ENCODE measurements around the gene SDF2L1. TPM values are rescaled to one million over a fixed set of nuclear protein-coding genes. Genes with fewer than 3 reads are reported as not detected.
A peak's percentile ranks its signal among the peaks of the same experiment; 100 is the strongest.

Gene SDF2L1
- total RNA-seq, 5 donors from 2014 or later (not counting 1 experiment from before 2014, with no cell fraction given): 22.1 to 55.4 (median 50.2) TPM

GRCh38 chr22:21598302-21598701 is 43.8 kb upstream of the SDF2L1 start:
- ChIA-PET POLR2A (no interaction called here), CTCF (interaction anchor here in 1 of 2 donors (0.7 kb wide), 1 partner anchor 12 kb away, joined by 6 read pairs; no protein-coding TSS in a partner anchor)
- H3K36me3 Mint-ChIP-seq: peaks cover 35% of the 10 kb centered on the region
- H3K27ac Mint-ChIP-seq: no peak overlapping the region
- Histone ChIP-seq H3K9me3 (no peaks in the 10 kb centered on the region), H3K27me3 (replicated peaks in 1 of 2; ENCODE audit: control insufficient read depth in 2 of 2, extremely low read depth in 1 of 2, insufficient read depth in 2 of 2, low read length in 1 of 2) (no peaks in the 10 kb centered on the region), H3K27ac (ENCODE audit: low read length) (no peak overlapping the region), H3K36me3 (ENCODE audit: control insufficient read depth in 2 of 2, extremely low read depth in 1 of 2, insufficient read depth in 1 of 2, low read length in 1 of 2) (peaks cover 3 to 42% of the 10 kb centered on the region in 2 donors), H3K4me1 (ENCODE audit: control insufficient read depth in 1 of 2, extremely low read depth in 1 of 2, insufficient read depth in 2 of 2, low read length in 2 of 2) (peaks cover 0 to 21% of the 10 kb centered on the region in 2 experiments), H3K4me3 (ENCODE audit: control insufficient read depth in 1 of 2, extremely low read depth in 1 of 2, low read length in 1 of 2) (no peak overlapping the region)
- no peak for DNase-seq
- WGBS (ENCODE audit: insufficient coverage): no CpG with 5 or more reads among the region's 3 CpGs
- H3K4me3 Mint-ChIP-seq: no peak overlapping the region
- no peak for ATAC-seq (replicated peaks in 1 of 4)
- peaks cover 52 to 57% (median 54%) of the 10 kb centered on the region in 3 donors for H3K4me1 Mint-ChIP-seq
- H3K27me3 Mint-ChIP-seq: no peaks in the 10 kb centered on the region
- H3K9me3 Mint-ChIP-seq: no peaks in the 10 kb centered on the region

- peak overlapping the region in 1 of 2 donors; percentile 27 for H3K27ac Mint-ChIP-seq
- no peak for ATAC-seq (replicated peaks in 1 of 4)
- no peaks in the 10 kb centered on the region for H3K9me3 ChIP-seq
- POLR2A ChIA-PET: no interaction called here
- no peaks in the 10 kb centered on the region for H3K9me3 Mint-ChIP-seq
- no peaks in the 10 kb centered on the region for H3K27me3 ChIP-seq (replicated peaks in 1 of 2; ENCODE audit: control insufficient read depth in 2 of 2, extremely low read depth in 1 of 2, insufficient read depth in 2 of 2, low read length in 1 of 2)
- no peak overlapping the region for H3K27ac ChIP-seq (ENCODE audit: low read length)
- 98% methylated on average over 5 of the region's 6 CpGs for WGBS (ENCODE audit: insufficient coverage)
- no peaks in the 10 kb centered on the region for H3K27me3 Mint-ChIP-seq
- H3K4me1 Mint-ChIP-seq: peaks cover 46 to 52% (median 47%) of the 10 kb centered on the region in 3 donors
- H3K4me3 ChIP-seq (ENCODE audit: control insufficient read depth in 1 of 2, extremely low read depth in 1 of 2, low read length in 1 of 2): no peak overlapping the region
- peaks cover 0 to 17% of the 10 kb centered on the region in 2 experiments for H3K4me1 ChIP-seq (ENCODE audit: control insufficient read depth in 1 of 2, extremely low read depth in 1 of 2, insufficient read depth in 2 of 2, low read length in 2 of 2)
- no peak overlapping the region for H3K4me3 Mint-ChIP-seq
- CTCF ChIA-PET: interaction anchor here in 1 of 2 donors (0.7 kb wide), 1 partner anchor 679 kb away, joined by 3 read pairs; no protein-coding TSS in a partner anchor
- H3K36me3 ChIP-seq (ENCODE audit: control insufficient read depth in 2 of 2, extremely low read depth in 1 of 2, insufficient read depth in 1 of 2, low read length in 1 of 2): peaks cover 3 to 33% of the 10 kb centered on the region in 2 donors
- DNase-seq: no peak
- H3K36me3 Mint-ChIP-seq: peaks cover 25% of the 10 kb centered on the region
These were observed 42.8 kb upstream of the SDF2L1 start for GRCh38 chr22:21599053-21599893.

DNA sequence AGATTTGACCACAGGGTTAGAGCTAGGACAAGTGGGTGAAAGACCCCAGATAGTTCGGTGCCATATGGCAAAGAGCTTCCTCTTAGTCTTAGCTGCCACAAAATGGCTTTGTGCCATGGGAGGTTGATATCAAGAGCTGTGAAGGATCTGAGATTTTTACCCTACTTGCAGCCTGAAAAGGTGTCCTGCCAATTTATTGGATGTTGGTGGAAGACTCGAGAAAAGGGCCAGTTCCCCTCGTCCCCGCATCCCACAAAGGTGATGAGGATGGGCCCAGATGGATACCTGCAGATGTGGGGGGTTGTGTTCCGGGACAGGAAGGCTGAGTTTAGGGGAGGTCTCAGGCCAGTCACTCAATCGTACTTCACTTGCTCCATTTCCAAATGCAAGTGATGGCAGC is 39.5 kb upstream of the SDF2L1 start:
- Mint-ChIP-seq H3K36me3 (peaks cover 6% of the 10 kb centered on the region), H3K4me1 (peaks cover 44 to 52% (median 46%) of the 10 kb centered on the region in 3 donors), H3K27me3 (no peaks in the 10 kb centered on the region), H3K9me3 (no peaks in the 10 kb centered on the region), H3K4me3 (no peak overlapping the region), H3K27ac (peak overlapping the region in 1 of 2 donors; percentile 61)
- DNase-seq (no peak), ATAC-seq (replicated peaks in 1 of 4) (no peak)
- no peak overlapping the region for H3K4me3 ChIP-seq (ENCODE audit: control insufficient read depth in 1 of 2, extremely low read depth in 1 of 2, low read length in 1 of 2)
- peaks cover 0 to 21% of the 10 kb centered on the region in 2 experiments for H3K4me1 ChIP-seq (ENCODE audit: control insufficient read depth in 1 of 2, extremely low read depth in 1 of 2, insufficient read depth in 2 of 2, low read length in 2 of 2)
- ChIA-PET POLR2A (interaction anchor here in 1 of 2 donors (0.6 kb wide), 1 partner anchor 27 kb away, joined by 6 read pairs; no protein-coding TSS in a partner anchor), CTCF (no interaction called here)
- H3K27ac ChIP-seq (ENCODE audit: low read length): no peak overlapping the region
- 96% methylated on average over 4 of the region's 6 CpGs for WGBS (ENCODE audit: insufficient coverage)
- no peaks in the 10 kb centered on the region for H3K9me3 ChIP-seq
- H3K27me3 ChIP-seq (replicated peaks in 1 of 2; ENCODE audit: control insufficient read depth in 2 of 2, extremely low read depth in 1 of 2, insufficient read depth in 2 of 2, low read length in 1 of 2): no peaks in the 10 kb centered on the region
- H3K36me3 ChIP-seq (ENCODE audit: control insufficient read depth in 2 of 2, extremely low read depth in 1 of 2, insufficient read depth in 1 of 2, low read length in 1 of 2): peaks cover 0 to 13% of the 10 kb centered on the region in 2 donors

DNA sequence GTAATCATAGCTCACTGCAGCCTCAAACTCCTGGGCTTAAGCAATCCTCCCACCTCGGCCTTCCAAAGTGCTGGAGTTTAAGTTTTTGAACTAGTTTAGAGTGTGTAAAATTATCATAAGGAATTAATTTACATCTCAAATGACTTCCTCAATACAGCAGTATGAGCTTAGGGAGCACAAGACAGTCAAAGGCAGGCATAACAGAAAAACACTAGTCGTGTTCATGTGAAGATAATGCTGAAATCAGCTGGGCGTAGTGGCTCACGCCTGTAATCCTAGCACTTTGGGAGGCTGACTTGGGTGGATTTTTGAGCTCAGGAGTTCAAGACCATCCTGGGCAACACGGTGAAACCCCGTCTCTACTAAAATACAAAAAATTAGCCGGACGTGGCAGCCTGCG is 38.1 kb upstream of the SDF2L1 start:
- no peaks in the 10 kb centered on the region for H3K9me3 Mint-ChIP-seq
- Histone ChIP-seq H3K27ac (ENCODE audit: low read length) (no peak overlapping the region), H3K27me3 (replicated peaks in 1 of 2; ENCODE audit: control insufficient read depth in 2 of 2, extremely low read depth in 1 of 2, insufficient read depth in 2 of 2, low read length in 1 of 2) (no peaks in the 10 kb centered on the region), H3K36me3 (ENCODE audit: control insufficient read depth in 2 of 2, extremely low read depth in 1 of 2, insufficient read depth in 1 of 2, low read length in 1 of 2) (peaks cover 0 to 11% of the 10 kb centered on the region in 2 donors), H3K4me3 (ENCODE audit: control insufficient read depth in 1 of 2, extremely low read depth in 1 of 2, low read length in 1 of 2) (no peak overlapping the region), H3K4me1 (ENCODE audit: control insufficient read depth in 1 of 2, extremely low read depth in 1 of 2, insufficient read depth in 2 of 2, low read length in 2 of 2) (peaks cover 0 to 17% of the 10 kb centered on the region in 2 experiments), H3K9me3 (no peaks in the 10 kb centered on the region)
- CTCF ChIA-PET: interaction anchor here (0.7 to 1.2 kb wide), 2 partner anchors 8 to 23 kb away, joined by 3 to 9 read pairs; no protein-coding TSS in a partner anchor
- peaks cover 33 to 49% (median 43%) of the 10 kb centered on the region in 3 donors for H3K4me1 Mint-ChIP-seq
- ATAC-seq (replicated peaks in 1 of 4): no peak
- peaks cover 8% of the 10 kb centered on the region for H3K36me3 Mint-ChIP-seq
- WGBS (ENCODE audit: insufficient coverage): 97% methylated on average over 6 of the region's 9 CpGs
- POLR2A ChIA-PET: no interaction called here
- no peak overlapping the region for H3K4me3 Mint-ChIP-seq
- H3K27ac Mint-ChIP-seq: no peak overlapping the region
- no peaks in the 10 kb centered on the region for H3K27me3 Mint-ChIP-seq
- no peak for DNase-seq

DNA sequence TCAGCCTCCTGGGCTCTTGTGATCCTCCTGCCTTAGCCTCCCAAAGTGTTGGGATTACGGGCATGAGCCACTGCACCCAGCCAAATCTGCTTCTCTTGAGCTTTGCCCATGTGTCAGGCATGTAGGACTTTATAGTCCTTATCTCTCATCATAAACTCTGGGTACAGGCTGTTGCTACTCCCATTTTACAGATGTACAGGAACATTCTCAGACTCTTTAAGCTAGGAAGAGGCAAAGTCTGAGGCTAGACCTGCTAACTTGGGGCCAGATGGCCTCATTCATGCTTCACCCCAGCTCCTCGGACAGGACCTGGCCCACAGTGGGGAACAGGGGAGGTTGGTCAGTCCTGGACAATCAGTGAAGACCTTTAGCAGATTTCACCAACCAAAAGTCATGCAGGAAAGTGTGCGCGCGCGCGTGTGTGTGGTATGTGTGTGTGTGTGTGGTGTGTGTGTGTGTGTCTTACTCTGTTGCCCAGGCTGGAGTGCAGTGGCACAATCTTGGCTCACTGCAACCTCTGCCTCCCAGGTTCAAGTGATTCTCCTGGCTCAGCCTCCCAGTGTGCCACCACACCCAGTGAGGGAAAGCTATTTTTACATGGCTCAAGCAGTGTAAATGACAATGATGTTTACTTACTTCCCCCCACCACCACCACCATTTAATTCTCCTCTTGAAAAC is 36.1 kb upstream of the SDF2L1 start:
- peaks cover 0 to 15% of the 10 kb centered on the region in 2 experiments for H3K4me1 ChIP-seq (ENCODE audit: control insufficient read depth in 1 of 2, extremely low read depth in 1 of 2, insufficient read depth in 2 of 2, low read length in 2 of 2)
- Mint-ChIP-seq H3K4me3 (no peak overlapping the region), H3K4me1 (peaks cover 24 to 37% (median 34%) of the 10 kb centered on the region in 3 donors), H3K27me3 (no peaks in the 10 kb centered on the region), H3K36me3 (peaks cover 8% of the 10 kb centered on the region), H3K27ac (peak overlapping the region; percentile 19 to 48), H3K9me3 (no peaks in the 10 kb centered on the region)
- H3K27me3 ChIP-seq (replicated peaks in 1 of 2; ENCODE audit: control insufficient read depth in 2 of 2, extremely low read depth in 1 of 2, insufficient read depth in 2 of 2, low read length in 1 of 2): no peaks in the 10 kb centered on the region
- ChIA-PET CTCF (no interaction called here), POLR2A (no interaction called here)
- no peak for DNase-seq
- H3K36me3 ChIP-seq (ENCODE audit: control insufficient read depth in 2 of 2, extremely low read depth in 1 of 2, insufficient read depth in 1 of 2, low read length in 1 of 2): peaks cover 0 to 18% of the 10 kb centered on the region in 2 donors
- no peak overlapping the region for H3K4me3 ChIP-seq (ENCODE audit: control insufficient read depth in 1 of 2, extremely low read depth in 1 of 2, low read length in 1 of 2)
- H3K9me3 ChIP-seq: no peaks in the 10 kb centered on the region
- WGBS (ENCODE audit: insufficient coverage): 100% methylated on average over 6 of the region's 7 CpGs
- no peak overlapping the region for H3K27ac ChIP-seq (ENCODE audit: low read length)
- no peak for ATAC-seq (replicated peaks in 1 of 4)

GRCh38 chr22:21606775-21607174 is 35.3 kb upstream of the SDF2L1 start:
- H3K27ac ChIP-seq (ENCODE audit: low read length): no peak overlapping the region
- Mint-ChIP-seq H3K4me1 (peaks cover 32 to 43% (median 42%) of the 10 kb centered on the region in 3 donors), H3K9me3 (no peaks in the 10 kb centered on the region), H3K27ac (peak overlapping the region in 1 of 2 donors; percentile 58), H3K4me3 (no peak overlapping the region), H3K27me3 (no peaks in the 10 kb centered on the region), H3K36me3 (peaks cover 14% of the 10 kb centered on the region)
- WGBS (ENCODE audit: insufficient coverage): 91% methylated on average over 5 of the region's 8 CpGs
- POLR2A ChIA-PET: interaction anchor here in 1 of 2 donors (0.6 kb wide), 2 partner anchors 10 to 30 kb away, joined by 3 to 7 read pairs; no protein-coding TSS in a partner anchor
- H3K27me3 ChIP-seq (replicated peaks in 1 of 2; ENCODE audit: control insufficient read depth in 2 of 2, extremely low read depth in 1 of 2, insufficient read depth in 2 of 2, low read length in 1 of 2): no peaks in the 10 kb centered on the region
- DNase-seq (no peak), ATAC-seq (replicated peaks in 1 of 4) (no peak)
- H3K36me3 ChIP-seq (ENCODE audit: control insufficient read depth in 2 of 2, extremely low read depth in 1 of 2, insufficient read depth in 1 of 2, low read length in 1 of 2): peaks cover 0 to 25% of the 10 kb centered on the region in 2 donors
- peaks cover 0 to 14% of the 10 kb centered on the region in 2 experiments for H3K4me1 ChIP-seq (ENCODE audit: control insufficient read depth in 1 of 2, extremely low read depth in 1 of 2, insufficient read depth in 2 of 2, low read length in 2 of 2)
- H3K9me3 ChIP-seq: no peaks in the 10 kb centered on the region
- H3K4me3 ChIP-seq (ENCODE audit: control insufficient read depth in 1 of 2, extremely low read depth in 1 of 2, low read length in 1 of 2): no peak overlapping the region
- CTCF ChIA-PET: no interaction called here

Measured in T-cell (primary cell).